ENCODE measurements around the gene KCNC1. TPM values are rescaled to one million over a fixed set of nuclear protein-coding genes. Genes with fewer than 3 reads are reported as not detected.
A peak's percentile ranks its signal among the peaks of the same experiment; 100 is the strongest.

The KCNC1 gene
- total RNA-seq, 1 donor from 2014 or later = not detected

DNA sequence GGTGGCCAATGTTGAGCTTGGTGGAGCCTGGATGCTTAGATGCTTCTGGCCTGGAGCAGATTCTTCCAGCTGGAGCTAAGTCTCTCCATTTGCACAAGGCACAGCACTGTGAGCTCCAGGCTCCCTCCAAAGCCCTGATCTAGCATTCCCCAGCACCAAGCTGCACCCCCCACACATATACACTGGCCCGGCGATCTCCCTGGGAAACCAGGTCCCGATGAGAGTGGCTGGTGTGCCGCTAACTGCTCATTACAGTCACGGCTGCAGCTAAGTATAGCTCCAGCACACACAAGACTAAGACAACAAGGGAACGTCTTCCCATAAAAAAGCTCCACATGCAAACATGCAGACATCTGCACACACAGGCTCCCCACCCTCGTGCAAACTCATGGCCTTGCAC is 17.6 kb downstream of the KCNC1 start:
- no peak for DNase-seq (ENCODE audit: low read depth in 2 of 2)

DNA sequence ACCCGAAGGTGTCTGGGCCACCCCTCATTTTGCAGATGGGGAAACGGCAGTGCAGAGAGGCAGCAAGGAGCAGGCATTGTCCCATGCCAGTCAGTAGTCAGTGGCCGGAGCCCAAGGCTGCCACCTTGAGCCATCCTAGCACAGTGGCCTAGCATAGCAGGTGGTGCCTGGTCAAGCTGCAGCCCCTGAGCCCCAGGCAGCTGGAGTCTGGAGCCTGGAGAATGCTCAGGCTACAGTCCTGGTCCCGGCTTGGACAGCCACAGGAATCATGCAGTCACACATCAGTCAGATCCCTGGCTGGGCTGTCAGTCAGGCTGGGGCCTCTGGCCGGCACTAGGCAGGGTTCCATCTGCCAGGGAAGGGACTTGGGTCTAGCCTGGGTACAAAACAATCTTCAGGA is 18.6 kb downstream of the KCNC1 start:
- no peak for DNase-seq (ENCODE audit: low read depth in 2 of 2)

DNA sequence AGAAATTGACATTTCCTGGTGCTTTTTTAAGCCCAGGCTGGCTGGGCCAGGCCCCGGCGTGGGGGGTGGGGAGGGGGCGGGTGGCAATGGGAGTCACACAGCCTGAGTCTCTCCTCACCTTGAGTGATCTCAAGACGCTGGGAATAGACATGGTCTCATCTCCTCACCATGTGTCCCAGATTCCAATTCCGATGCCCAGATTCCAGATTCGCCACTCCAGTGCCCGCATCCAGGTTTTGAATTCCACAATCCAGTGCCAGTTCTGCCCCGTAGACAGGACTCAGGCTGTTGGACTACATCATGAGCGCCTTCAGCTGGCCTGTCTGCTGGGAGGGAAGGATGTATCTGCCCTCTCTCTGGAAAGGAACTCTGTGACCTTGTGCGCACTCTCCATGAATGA is 19.1 kb downstream of the KCNC1 start:
- no peak for DNase-seq (ENCODE audit: low read depth in 2 of 2)

DNA sequence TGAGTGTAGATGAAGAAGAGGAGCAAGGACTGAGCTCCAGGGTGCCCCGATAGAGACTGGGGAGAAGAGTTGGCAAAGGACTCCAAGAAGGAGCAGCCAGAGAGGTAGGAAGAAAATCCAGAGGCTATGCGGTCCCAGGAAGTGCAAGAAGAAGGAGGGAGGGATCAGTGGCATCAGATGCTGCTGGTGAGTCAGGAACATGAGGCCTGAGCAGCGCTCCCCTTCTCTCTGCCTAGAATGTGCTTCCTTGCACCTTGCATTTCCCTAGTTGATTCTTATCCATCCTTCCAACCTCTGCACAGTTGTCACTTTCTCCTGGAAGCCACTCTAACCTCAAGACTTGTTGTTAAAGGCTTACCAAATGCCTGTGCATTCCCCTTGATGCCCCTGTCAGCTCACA is 21.3 kb downstream of the KCNC1 start:
- no peak for DNase-seq (ENCODE audit: low read depth in 2 of 2)

DNA sequence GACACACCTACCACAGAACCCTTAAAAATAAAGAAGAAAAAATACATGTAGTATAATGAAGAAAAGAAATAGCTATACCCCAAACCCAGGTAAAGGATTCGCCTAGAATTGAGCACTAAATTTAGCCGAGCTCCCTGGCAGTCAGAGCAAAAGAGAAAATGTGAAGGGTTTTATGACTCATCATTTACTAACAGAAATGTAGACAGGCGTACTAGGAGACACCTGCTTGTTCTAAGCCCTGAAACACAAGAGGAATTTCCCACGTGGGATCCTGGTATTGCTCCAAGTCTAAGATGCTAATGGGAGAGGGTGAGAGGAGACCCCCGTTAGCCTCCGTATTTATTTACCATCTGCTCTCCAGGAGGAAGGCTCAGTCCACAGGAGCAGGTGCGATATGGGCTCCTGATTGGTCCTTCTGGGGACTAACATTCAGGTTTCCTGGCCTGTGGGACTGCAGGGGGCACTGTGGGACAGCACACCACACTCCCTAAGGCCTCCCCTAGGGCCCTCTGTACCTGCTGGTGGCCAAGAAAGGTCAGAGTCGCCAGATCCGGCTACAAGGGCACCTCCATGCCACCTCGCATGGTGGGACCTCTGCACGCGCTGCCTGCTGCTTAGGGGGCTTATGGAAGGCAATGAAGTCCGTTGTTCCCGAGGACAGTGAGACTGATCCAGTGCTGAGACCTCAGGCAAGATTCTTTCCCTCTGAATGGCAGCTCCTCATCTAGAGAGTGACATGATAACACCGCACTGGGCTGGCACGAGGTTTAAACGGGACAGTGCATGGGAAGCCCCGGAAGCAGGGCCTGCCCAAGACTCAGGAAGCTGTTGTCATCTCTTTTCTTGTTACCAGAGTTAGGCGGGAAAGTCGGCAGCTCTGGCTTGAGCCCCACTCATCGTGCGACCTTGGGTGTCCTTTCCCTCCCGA is 25.8 kb downstream of the KCNC1 start:
- peak; percentile 54 to 73 for DNase-seq (ENCODE audit: low read depth in 2 of 2)

DNA sequence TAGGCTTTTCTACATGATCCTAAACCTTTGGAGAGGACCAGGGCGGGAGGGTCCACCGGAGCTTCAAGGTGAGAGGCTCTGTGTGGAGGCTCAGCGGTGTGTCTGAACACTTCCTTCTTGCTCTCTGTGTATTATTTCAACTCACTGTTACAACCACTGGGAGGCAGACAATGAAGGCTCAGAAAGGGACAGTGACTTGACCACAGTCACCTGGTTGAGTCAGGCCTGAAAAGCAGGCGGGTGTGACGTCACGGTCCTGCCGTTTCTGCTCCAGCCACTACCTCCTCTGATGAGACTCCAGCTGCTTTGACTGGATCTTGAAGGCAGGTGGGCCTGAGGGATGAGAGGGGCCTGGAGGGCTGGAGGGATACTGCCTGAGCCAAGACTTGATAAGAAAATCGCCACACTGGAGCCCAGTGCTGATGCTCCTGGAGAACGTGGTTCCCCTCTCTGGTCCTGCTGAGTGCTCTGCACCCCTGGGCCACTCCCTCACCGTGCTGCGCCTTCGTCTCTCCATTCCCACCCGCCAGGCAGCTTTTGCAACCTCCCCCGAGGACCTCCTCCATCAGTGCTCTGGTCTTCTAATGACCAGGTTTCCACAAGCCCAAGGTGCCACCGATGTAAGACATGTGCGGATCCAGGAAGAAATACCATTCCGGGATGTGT is 27.9 kb downstream of the KCNC1 start:
- DNase-seq (ENCODE audit: low read depth in 2 of 2) = no peak

DNA sequence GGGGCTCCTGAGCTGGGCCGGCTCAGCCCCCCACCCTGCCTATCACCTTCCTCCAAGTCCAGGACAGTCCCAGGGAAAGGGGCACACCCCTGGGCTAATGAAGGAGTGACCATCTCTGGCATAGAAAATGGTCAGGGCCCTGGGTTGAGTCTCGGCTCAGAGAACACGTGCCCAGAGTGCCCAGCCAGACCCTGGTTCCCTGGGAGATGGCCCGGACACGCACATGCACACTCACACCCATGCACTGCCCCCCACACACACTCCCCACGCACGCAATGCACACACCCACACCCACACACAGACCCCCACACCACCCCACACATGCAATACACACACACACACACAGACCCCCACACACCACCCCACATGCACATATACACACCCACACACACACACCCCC is 28.7 kb downstream of the KCNC1 start:
- DNase-seq (ENCODE audit: low read depth in 2 of 2) = no peak

DNA sequence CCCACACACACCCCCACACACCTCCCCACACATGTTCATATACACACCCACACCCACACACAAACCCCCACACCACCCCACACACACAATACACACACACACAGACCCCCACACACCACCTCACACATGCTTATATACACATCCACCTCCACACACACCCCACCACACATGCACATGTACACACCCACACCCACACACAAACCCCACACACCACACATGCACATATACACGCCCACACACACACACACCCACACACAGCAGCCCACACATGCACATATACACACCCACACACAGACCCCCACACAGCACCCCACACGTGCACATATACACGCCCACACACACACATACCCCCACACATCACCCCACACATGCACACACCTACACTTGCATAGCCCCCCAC is 29.1 kb downstream of the KCNC1 start:
- no peak for DNase-seq (ENCODE audit: low read depth in 2 of 2)

DNA sequence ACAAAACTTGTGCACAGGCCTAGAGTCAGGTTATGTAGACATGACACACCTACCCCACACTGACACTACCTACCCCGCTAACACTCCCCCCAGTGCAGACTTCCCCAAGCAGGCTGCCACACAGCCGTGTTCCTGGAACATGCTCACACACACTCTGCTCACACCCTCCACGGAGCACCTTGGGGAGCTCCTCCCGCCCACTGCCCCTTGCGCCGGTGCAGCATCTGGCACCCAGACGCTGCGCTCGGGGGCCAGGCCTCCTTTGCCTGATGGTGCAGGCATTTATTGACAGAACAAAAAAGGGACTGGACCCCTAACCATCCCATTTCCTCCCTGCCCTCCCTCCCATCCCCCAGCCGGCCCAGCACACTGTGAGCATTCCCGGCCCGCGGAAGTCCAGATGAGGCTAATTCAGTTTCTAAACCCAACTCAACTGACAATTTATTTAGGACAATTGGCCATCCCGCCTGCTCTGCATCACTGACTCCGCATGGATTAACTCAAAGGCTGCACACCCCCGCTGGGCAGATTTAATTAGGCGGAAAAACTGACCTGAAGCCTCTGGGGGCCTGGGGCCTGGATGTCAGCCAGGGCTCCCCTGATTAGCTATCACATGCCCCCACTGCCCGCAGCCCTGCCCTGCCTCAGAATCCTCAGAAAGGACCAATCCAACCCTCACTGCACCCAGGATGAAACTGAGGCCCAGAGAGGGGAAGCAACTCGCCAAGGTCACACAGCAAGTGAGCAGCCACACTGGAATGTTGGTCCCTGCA is 30.1 kb downstream of the KCNC1 start:
- DNase-seq (ENCODE audit: low read depth in 2 of 2) = no peak

DNA sequence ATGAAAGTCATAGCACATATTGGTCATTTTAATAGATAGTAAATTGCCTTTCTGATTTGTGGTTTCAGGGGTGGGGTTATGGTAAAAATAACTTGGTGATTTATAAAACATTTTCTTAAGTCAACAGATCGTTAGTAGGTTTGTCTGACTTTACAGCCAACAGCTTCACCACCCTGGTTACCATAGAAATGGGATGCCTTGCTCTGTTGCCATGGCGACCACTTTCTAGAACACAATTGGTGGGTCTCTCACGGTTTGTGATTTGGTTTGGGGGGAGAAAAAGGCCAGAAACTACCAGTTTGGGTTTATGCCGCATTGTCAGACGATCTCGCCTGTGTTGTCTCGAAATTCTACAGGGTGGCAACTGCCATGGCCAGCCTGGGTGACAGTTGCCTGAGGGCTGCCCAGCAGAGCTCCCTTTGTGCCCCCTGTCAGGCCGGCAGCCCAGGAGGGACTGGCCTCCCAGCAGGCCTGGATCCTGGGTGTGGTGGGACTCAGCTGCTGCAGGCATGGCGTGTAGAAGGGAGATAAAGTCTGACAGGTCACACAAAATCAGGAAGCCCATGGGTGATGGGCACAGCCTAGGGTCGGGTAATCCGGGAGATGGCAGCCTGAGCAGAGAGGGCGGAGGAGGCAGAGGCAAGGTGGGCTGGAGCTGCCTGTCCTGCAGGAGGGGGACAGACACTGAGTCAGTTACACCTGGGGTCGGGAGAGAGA is 30.9 kb downstream of the KCNC1 start:
- DNase-seq (ENCODE audit: low read depth in 2 of 2) = no peak

DNA sequence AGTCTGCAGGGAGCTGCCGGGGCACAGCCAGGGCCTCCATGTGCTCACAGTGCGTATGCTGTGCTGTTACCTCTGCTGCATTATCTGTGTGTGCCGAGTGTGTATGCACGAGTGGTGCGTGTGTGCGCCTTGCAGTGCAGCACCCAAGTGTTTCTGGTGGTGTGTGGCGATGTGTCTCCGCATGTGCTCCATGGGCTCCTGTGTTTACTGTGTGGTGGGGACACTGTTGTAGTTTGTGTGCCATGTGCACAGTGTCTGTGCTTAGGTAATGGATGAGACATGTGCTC is 31.4 kb downstream of the KCNC1 start:
- DNase-seq (ENCODE audit: low read depth in 2 of 2) = no peak

DNA sequence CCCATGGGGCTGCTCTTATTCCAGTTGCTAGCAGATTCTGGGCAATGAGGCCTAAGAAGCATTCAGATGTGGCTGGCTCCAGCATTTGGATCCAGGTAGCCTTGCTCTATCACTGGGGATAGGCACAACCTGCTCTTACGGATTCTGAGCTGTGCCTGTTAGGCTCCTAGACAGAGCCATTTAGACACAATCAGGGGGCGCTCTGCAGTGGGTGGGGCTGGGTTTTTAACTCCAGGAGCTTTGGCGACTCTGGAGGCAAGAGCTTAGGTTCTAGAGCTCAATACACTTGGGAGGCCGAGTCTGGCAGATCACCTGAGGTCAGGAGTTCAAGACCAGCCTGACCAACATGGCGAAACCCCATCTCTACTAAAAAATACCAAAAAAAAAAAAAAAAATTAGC is 32.0 kb downstream of the KCNC1 start:
- DNase-seq (ENCODE audit: low read depth in 2 of 2) = no peak

DNA sequence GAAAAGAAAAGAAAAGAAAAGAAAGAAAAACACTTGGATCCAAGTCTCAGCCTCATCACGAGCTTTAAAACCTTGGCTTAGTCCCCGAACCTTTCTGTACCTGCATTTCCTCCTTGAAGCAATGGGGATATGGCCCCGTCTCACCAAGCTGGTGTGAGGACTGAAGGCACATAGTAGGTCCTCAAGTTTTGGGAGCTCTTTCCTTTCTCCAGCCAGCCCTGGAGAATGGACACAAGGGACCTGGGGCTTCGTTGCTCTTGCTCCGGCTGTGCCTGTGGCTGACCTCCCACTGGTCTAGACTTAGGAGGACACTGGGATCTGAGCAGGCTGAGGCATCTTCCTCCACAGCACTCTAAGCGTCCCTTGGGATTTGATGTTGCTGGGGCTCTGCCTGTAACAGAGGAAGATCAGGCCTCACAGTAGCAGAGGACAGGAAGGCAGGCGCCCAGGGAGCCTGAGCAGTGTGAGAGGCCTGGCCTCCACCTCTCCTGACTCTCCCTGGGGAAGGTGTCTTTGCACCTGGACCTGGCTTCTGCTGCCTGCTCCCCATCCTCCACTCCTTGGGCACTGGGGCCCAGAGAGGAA is 32.8 kb downstream of the KCNC1 start:
- DNase-seq (ENCODE audit: low read depth in 2 of 2) = no peak

DNA sequence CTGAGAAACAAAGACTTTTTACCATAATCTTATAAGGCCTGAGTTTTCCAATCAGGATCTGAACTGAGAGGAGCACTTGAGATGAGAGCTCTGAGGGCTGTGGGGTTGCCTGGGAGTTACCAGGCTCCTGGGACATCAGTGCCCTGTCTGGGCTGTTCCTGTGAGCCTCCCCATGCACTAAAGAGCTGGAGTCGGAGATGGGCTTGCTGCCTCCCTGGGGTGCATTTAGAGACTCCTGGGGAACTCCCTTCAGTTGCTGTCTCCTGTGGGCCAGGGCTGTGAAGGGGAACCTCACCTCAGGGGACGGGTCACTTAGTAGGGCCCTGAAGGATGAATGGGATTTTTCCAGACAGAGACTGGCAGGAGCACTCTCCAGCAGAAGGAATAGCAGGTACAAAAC is 33.3 kb downstream of the KCNC1 start:
- DNase-seq (ENCODE audit: low read depth in 2 of 2) = no peak

DNA sequence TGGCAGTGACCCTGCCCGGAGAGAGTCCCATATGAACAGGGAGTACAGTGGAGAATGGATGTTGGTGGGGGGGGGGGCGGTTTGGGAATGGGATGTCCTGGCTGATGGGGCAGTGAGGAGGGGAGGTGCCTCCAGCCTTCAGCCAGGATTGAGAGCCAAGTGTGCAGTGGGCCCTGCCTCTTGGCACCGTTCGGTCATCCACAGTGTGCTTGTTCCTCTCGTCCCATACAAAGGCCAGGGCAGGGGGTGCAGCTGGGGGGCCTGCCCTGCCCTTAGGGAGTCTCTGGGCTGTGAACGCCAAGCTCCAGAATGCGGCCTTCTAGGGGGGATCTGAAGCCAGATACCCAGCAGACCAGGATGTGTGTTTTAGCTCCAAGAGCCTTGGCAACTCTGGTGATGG is 34.0 kb downstream of the KCNC1 start:
- DNase-seq (ENCODE audit: low read depth in 2 of 2) = no peak

DNA sequence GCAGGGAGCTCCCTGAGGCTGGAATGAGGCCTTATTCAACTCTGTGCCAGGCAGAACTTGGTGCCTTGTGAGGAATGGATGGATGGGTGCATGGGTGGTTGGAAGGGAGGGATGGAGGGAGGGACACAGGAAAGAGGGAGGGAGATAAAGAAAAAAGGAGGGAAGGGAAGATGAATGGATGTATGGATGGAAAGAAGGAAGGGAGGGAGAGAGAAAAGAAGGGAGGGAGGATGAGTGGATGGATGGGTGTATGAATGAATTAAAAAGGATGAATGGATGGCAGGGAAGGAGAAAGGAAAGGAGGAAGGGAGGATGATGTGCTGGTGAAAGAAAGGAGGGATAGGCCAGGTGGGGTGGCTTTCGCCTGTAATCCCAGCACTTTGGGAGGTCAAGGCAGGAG is 34.6 kb downstream of the KCNC1 start:
- no peak for DNase-seq (ENCODE audit: low read depth in 2 of 2)

DNA sequence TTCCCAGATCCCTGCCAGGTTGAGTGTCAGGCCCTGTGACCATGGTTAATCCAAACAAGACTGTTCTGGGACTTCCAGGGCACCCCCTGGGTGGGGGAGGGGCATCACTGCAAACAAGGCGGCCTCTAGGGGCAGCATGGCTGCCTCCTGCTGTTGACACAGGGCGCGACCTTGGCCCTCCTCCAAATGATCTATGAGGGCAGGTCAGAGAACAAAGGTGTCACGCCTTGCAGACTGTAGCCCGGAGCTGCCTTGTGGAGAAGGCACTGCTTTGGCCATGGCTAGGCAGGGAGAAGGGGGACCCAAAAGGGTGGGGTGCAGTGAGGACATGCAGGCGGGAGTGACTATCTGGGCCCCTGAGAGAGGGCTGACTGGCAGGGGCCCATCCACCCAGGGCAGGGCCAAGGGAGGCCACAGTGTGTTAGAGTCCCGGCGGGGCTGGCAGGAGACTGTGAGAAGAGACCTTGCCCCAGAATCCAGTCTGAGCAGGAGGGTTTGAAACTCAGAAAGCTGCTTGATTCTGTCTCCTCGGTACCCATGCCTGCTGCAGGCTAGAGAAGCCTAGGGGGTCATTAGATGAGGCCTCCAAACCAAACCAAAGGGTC is 35.6 kb downstream of the KCNC1 start:
- no peak for DNase-seq (ENCODE audit: low read depth in 2 of 2)

DNA sequence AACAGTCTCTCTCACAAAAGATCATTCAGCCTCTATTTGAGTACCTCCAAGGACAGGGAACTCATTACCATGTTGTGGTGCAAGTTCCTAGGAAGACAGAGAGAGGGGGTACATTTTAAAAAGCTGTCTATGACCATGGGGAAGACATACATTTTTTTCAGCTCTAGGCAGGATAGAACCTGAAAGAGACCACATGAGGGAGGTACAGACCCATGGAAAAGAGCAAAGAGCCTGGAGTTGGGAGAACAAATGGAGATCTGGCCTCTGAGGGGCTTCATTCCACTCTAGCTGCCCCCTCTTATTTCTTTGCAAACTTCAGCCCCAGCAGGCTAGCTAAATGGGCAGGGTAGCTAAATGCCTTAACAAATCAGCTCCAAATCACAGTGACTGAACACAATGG is 36.3 kb downstream of the KCNC1 start:
- DNase-seq (ENCODE audit: low read depth in 2 of 2) = peak in 1 of 2 donors; percentile 6

DNA sequence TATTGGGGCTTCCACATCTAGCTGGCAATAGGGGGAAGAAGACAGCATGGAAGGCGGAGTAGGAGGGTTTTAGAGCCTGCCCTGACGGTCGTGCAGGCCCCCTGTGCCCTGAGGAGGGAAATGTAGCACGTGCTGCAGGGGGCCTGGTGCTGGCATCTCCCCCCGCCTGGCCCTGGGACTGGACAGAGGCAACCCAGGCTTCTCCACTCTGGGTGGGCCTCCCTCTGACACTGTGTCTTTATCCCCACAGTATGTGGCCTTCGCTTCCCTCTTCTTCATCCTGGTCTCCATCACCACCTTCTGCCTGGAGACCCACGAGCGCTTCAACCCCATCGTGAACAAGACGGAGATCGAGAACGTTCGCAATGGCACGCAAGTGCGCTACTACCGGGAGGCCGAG is 36.8 kb downstream of the KCNC1 start:
- DNase-seq (ENCODE audit: low read depth in 2 of 2) = no peak

DNA sequence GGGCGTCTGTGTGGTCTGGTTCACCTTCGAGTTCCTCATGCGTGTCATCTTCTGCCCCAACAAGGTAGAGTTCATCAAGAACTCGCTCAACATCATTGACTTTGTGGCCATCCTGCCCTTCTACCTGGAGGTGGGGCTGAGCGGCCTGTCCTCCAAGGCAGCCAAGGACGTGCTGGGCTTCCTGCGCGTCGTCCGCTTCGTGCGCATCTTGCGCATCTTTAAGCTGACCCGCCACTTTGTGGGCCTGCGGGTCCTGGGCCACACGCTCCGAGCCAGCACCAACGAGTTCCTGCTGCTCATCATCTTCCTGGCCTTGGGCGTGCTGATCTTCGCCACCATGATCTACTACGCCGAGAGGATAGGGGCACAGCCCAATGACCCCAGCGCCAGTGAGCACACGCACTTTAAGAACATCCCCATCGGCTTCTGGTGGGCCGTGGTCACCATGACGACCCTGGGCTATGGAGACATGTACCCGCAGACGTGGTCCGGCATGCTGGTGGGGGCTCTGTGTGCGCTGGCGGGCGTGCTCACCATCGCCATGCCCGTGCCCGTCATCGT is 37.3 kb downstream of the KCNC1 start:
- no peak for DNase-seq (ENCODE audit: low read depth in 2 of 2)
